CD4-positive, alpha-beta T cell (primary cell): ENCODE results near the gene NUP214. TPM values are rescaled to one million over a fixed set of nuclear protein-coding genes. Genes with fewer than 3 reads are reported as not detected.
A peak's percentile ranks its signal among the peaks of the same experiment; 100 is the strongest.

Source experiments
- ATAC-seq: fragments of 200-7000 bp; cut with Tn5 transposase; one replicate; pipeline ENCODE4 v1.10.0; 2022; ENCODE audit warnings: mild to moderate bottlenecking; ENCODE audit not compliant: poor library complexity
- CTCF ChIA-PET: fragments of 350-600 bp; sonication (Branson Sonifier 250); formaldehyde crosslinking; loops from one replicate; lab custom pipeline; 2021; ENCODE audit warnings: antibody characterized with exemption, inconsistent platforms; lab: Charles Lee
- POLR2A ChIA-PET: fragments of 350-600 bp; sonication (Branson Sonifier 250); formaldehyde crosslinking; loops from one replicate; lab custom pipeline; 2021; ENCODE audit warnings: antibody characterized with exemption, inconsistent platforms; lab: Charles Lee
- DNase-seq, 14 experiments: peaks; one replicate each; pipeline ENCODE4 v3.0.0-alpha.2; 2013 to 2020; ENCODE audit warnings: mixed read lengths in 2 of 14
- H3K27ac ChIP-seq, 2 donors: one replicate each; pipeline versions ENCODE4 v1.5.1 to v1.7.0; 2013; ENCODE audit warnings: low read length in 2 of 2, low read depth in 1 of 2, mild to moderate bottlenecking in 1 of 2
- H3K27me3 ChIP-seq, 2 experiments: 1 replicate in 1 of 2; 2 replicates in 1 of 2; pipeline versions ENCODE4 v1.6.1 to v1.7.0; 2013; ENCODE audit warnings: low read length in 2 of 2, control low read depth in 1 of 2, mild to moderate bottlenecking in 1 of 2, moderate library complexity in 1 of 2; ENCODE audit not compliant: insufficient read depth in 2 of 2, control insufficient read depth in 1 of 2
- H3K36me3 ChIP-seq: one replicate; pipeline ENCODE4 v1.6.1; 2013; ENCODE audit warnings: low read length, control low read depth; ENCODE audit not compliant: insufficient read depth
- H3K4me1 ChIP-seq: one replicate; pipeline ENCODE4 v1.6.1; 2013; ENCODE audit warnings: low read length, control low read depth; ENCODE audit not compliant: insufficient read depth
- H3K4me3 ChIP-seq: one replicate; pipeline ENCODE4 v1.5.1; 2013; ENCODE audit warnings: mild to moderate bottlenecking, low read length, moderate library complexity
- H3K9me3 ChIP-seq, 2 experiments: 1 replicate in 1 of 2; 2 replicates in 1 of 2; pipeline versions ENCODE4 v1.6.1 to v1.7.0; 2013; ENCODE audit warnings: low read length in 2 of 2, mild to moderate bottlenecking in 2 of 2, control low read depth in 1 of 2, moderate library complexity in 1 of 2; ENCODE audit not compliant: control insufficient read depth in 1 of 2, insufficient read depth in 1 of 2
- H3K27ac Mint-ChIP-seq: one replicate; pipeline ENCODE4 v1.8.0; 2020; ENCODE audit warnings: mixed read lengths
- H3K27me3 Mint-ChIP-seq: one replicate; pipeline ENCODE4 v1.8.0; 2021; ENCODE audit warnings: mixed read lengths
- H3K36me3 Mint-ChIP-seq: one replicate; pipeline ENCODE4 v1.8.0; 2021; ENCODE audit warnings: low read depth, mixed read lengths
- H3K4me1 Mint-ChIP-seq: one replicate; pipeline ENCODE4 v1.8.0; 2021; ENCODE audit warnings: low read depth, mixed read lengths
- H3K4me3 Mint-ChIP-seq: one replicate; pipeline ENCODE4 v1.8.0; 2020; ENCODE audit warnings: mild to moderate bottlenecking, mixed read lengths
- H3K9me3 Mint-ChIP-seq: one replicate; pipeline ENCODE4 v1.8.0; 2020; ENCODE audit warnings: mixed read lengths
- intact Hi-C, 2 experiments: fragments of 100-400 bp; cut with DNase I in 1 of 2; cut with micrococcal nuclease in 1 of 2; formaldehyde crosslinking; loops; one replicate each; pipeline versions ENCODE4 v1.15.1 to v1.9.0; 2023 to 2025; cut with DNase I, micrococcal nuclease
- total RNA-seq, 174 experiments: library from RNA in 2 of 174; stranded (reverse) in 2 of 174; gene quantifications; one replicate each; pipeline ENCODE4 v1.2.3 and lab custom pipeline; 2021 to 2026
- TF ChIP-seq, protein P1 (sequence below): fragments of 200-600 bp; IDR thresholded peaks from one replicate; pipeline ENCODE4 v1.8.0; 2022; ENCODE audit warnings: antibody characterized with exemption, mild to moderate bottlenecking

The NUP214 gene
- total RNA-seq, 2 experiments from 2014 or later, result 105 to 107 TPM

DNA sequence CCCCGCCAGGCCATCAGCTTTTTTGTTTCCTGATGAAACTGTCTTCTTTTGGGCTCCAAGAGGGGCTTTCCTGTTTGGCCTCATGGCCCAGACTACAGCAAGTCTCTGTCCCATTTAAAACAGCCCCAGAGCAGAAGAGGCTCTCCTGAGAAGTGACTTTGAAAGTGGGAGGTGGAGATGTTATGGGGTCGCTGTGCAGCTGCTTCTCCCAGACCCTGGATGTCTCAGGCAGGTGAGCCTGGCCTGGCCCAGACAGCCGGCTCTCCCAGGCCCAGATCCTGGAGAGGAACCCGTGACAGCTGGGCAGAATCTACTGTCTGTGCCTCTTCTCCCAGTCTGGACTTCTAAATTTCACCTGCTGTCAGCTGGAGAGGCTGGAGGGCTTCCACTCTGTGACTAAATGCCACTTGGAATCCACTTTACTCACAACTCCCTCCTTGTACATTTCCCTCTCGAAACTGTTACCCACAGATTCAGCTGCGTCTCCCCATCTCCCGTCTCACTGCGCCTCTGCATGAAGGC is 130.4 kb downstream of the NUP214 start:
- no peaks in the 10 kb centered on the region for H3K27me3 Mint-ChIP-seq
- intact Hi-C loops, result loop anchor here in 1 of 2 experiments (1.0 to 2.0 kb wide), 3 partner anchors 14 to 19 kb away; no protein-coding TSS in a partner anchor
- TF ChIP-seq, protein P1, sequence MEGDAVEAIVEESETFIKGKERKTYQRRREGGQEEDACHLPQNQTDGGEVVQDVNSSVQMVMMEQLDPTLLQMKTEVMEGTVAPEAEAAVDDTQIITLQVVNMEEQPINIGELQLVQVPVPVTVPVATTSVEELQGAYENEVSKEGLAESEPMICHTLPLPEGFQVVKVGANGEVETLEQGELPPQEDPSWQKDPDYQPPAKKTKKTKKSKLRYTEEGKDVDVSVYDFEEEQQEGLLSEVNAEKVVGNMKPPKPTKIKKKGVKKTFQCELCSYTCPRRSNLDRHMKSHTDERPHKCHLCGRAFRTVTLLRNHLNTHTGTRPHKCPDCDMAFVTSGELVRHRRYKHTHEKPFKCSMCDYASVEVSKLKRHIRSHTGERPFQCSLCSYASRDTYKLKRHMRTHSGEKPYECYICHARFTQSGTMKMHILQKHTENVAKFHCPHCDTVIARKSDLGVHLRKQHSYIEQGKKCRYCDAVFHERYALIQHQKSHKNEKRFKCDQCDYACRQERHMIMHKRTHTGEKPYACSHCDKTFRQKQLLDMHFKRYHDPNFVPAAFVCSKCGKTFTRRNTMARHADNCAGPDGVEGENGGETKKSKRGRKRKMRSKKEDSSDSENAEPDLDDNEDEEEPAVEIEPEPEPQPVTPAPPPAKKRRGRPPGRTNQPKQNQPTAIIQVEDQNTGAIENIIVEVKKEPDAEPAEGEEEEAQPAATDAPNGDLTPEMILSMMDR, result no peak
- ATAC-seq (no peak), DNase-seq (peak in 1 of 14 experiments; percentile 39)
- Histone ChIP-seq H3K36me3 (peaks cover 31% of the 10 kb centered on the region), H3K9me3 (no peaks in the 10 kb centered on the region), H3K27me3 (no peaks in the 10 kb centered on the region), H3K4me1 (peaks cover 100% of the 10 kb centered on the region), H3K4me3 (peak overlapping the region; percentile 52), H3K27ac (peak overlapping the region; percentile 81 to 91)
- H3K27ac Mint-ChIP-seq, result peak overlapping the region; percentile 98
- POLR2A ChIA-PET, result interaction anchor here (0.6 to 18.0 kb wide), 23 partner anchors 10 to 1099 kb away, joined by 3 to 738 read pairs (median 5); partner anchors contain the start of genes FAM78A, NUP214, PLPP7 and SETX
- H3K4me3 Mint-ChIP-seq, result peak overlapping the region; percentile 90
- CTCF ChIA-PET, result interaction anchor here (0.8 to 2.4 kb wide), 8 partner anchors 15 to 80 kb away, joined by 3 to 18 read pairs (median 4); partner anchors contain the start of gene FAM78A
- H3K36me3 Mint-ChIP-seq, result peaks cover 35% of the 10 kb centered on the region
- peaks cover 61% of the 10 kb centered on the region for H3K4me1 Mint-ChIP-seq
- no peaks in the 10 kb centered on the region for H3K9me3 Mint-ChIP-seq

DNA sequence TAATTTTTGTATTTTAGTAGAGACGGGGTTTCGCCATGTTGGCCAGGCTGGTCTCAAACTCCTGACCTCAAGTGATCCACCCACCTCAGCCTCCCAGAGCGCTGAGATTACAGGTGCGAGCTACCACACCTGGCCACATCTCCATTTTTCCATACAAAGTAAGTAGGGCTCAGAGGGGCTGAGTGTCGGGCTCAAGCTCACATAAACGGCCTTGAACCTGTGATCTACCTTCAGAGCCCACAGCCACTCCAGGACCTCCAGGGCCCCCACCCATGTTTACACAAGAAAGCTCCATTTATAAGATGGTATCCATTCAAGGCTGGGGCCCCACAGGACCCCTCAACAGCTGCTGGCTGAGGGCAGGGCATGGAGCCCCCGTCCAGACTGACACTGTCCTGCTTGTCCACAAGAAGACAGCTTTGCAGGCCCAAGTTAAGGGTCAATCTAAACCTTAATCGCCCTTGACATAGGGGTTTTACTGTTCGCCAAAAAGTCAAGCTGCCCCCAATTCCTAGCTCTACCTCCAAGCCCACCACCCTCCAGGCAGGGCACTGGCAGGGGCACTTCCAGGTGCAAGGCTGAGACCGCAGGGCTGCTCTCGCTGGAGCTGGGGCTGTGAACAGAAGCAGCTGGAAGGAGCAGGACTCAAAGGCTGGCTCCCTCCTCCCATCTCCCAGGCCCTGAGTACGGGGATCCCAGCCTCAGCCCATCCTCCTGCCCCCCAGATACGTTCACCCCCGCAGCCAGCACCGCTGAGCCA is 132.1 kb downstream of the NUP214 start:
- peaks cover 52% of the 10 kb centered on the region for H3K36me3 Mint-ChIP-seq
- Histone ChIP-seq H3K27me3 (no peaks in the 10 kb centered on the region), H3K4me1 (peaks cover 100% of the 10 kb centered on the region), H3K27ac (peak overlapping the region; percentile 63 to 91), H3K36me3 (peaks cover 45% of the 10 kb centered on the region), H3K4me3 (no peak overlapping the region), H3K9me3 (no peaks in the 10 kb centered on the region)
- H3K9me3 Mint-ChIP-seq, result no peaks in the 10 kb centered on the region
- peak in 2 of 14 experiments; percentile 3 to 5 for DNase-seq
- ChIA-PET CTCF (interaction anchor here (1.6 to 2.4 kb wide), 4 partner anchors 13 to 79 kb away, joined by 3 to 18 read pairs (median 6); no protein-coding TSS in a partner anchor), POLR2A (interaction anchor here (1.5 to 18.0 kb wide), 8 partner anchors 13 to 149 kb away, joined by 5 to 738 read pairs (median 9); partner anchors contain the start of genes FAM78A, NUP214 and PLPP7)
- H3K27ac Mint-ChIP-seq, result peak overlapping the region; percentile 98
- intact Hi-C loops, result loop anchor here in 1 of 2 experiments (2.0 kb wide), 1 partner anchor 17 kb away; no protein-coding TSS in a partner anchor
- H3K4me1 Mint-ChIP-seq, result peaks cover 68% of the 10 kb centered on the region
- H3K4me3 Mint-ChIP-seq, result peak overlapping the region; percentile 82
- no peaks in the 10 kb centered on the region for H3K27me3 Mint-ChIP-seq
- TF ChIP-seq, protein P1, result no peak
- ATAC-seq, result no peak

DNA sequence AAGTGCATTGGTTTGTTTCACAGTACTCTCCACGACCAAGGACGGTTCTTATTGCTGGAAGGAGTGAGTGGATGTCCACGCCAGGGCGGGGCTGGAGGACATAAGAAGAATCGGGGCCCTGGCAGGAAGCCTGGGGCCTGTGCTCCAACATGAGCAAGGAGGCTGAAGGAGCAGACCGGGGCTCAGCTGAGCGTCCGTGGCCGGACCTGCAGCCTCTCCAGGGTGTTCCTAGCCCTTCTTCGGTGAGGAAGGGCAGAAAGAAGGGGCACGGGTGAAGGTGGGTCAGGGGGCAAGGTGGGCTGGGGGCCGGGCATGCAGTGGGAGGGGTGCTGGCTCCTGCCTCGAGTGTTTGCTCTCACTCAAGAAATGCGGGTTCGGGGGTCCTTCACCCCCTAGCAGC is 132.8 kb downstream of the NUP214 start:
- peak in 1 of 14 experiments; percentile 6 for DNase-seq
- ChIA-PET POLR2A (interaction anchor here (3.4 to 18.0 kb wide), 3 partner anchors 12 to 23 kb away, joined by 57 to 738 read pairs (median 130); partner anchors contain the start of gene FAM78A), CTCF (no interaction called here)
- peak overlapping the region; percentile 98 for H3K27ac Mint-ChIP-seq
- peaks cover 69% of the 10 kb centered on the region for H3K4me1 Mint-ChIP-seq
- Histone ChIP-seq H3K27me3 (no peaks in the 10 kb centered on the region), H3K4me1 (peaks cover 100% of the 10 kb centered on the region), H3K9me3 (no peaks in the 10 kb centered on the region), H3K27ac (peak overlapping the region; percentile 63 to 91), H3K36me3 (peaks cover 52% of the 10 kb centered on the region), H3K4me3 (no peak overlapping the region)
- TF ChIP-seq, protein P1, result no peak
- no peaks in the 10 kb centered on the region for H3K9me3 Mint-ChIP-seq
- peaks cover 59% of the 10 kb centered on the region for H3K36me3 Mint-ChIP-seq
- intact Hi-C loops, result no loop called here
- H3K4me3 Mint-ChIP-seq, result peak overlapping the region; percentile 82
- H3K27me3 Mint-ChIP-seq, result no peaks in the 10 kb centered on the region
- no peak for ATAC-seq
